Spleen (tissue), 11 donors: ENCODE measurements around the gene WSCD2. TPM values are rescaled to one million over a fixed set of nuclear protein-coding genes. Genes with fewer than 3 reads are reported as not detected.

ENCODE experiments used
- DNase-seq: peaks from one replicate; pipeline ENCODE4 v3.0.0-alpha.2; 2020
- H3K27ac ChIP-seq, 8 donors: fragments of 200-600 bp; sonication (generic) in 7 of 8; 1 replicate in 4 of 8; 2 replicates in 4 of 8; pipeline versions ENCODE4 v1.5.0 to v1.8.0; 2016 to 2021; ENCODE audit warnings: inconsistent platforms in 4 of 8, mild to moderate bottlenecking in 4 of 8, moderate library complexity in 1 of 8
- H3K27me3 ChIP-seq, 7 donors: fragments of 200-600 bp; sonication (generic) in 6 of 7; replicated peaks in 1 of 7; 1 replicate in 4 of 7; 2 replicates in 3 of 7; pipeline versions ENCODE4 v1.5.0 to v1.8.0; 2016 to 2021; ENCODE audit warnings: inconsistent platforms in 3 of 7, mild to moderate bottlenecking in 1 of 7
- H3K36me3 ChIP-seq, 6 donors: fragments of 200-600 bp; sonication (generic) in 5 of 6; 1 replicate in 4 of 6; 2 replicates in 2 of 6; pipeline versions ENCODE4 v1.5.0 to v1.8.0; 2016 to 2021; ENCODE audit warnings: inconsistent platforms in 2 of 6
- H3K4me1 ChIP-seq, 6 donors: fragments of 200-600 bp; sonication (generic) in 5 of 6; 1 replicate in 3 of 6; 2 replicates in 3 of 6; pipeline versions ENCODE4 v1.5.0 to v1.8.0; 2016 to 2021; ENCODE audit warnings: inconsistent platforms in 3 of 6
- H3K4me3 ChIP-seq, 8 donors: fragments of 200-600 bp; sonication (generic) in 7 of 8; 1 replicate in 4 of 8; 2 replicates in 4 of 8; pipeline versions ENCODE4 v1.5.0 to v1.8.0; 2016 to 2021; ENCODE audit warnings: inconsistent platforms in 4 of 8, mild to moderate bottlenecking in 4 of 8, moderate library complexity in 2 of 8
- H3K9me3 ChIP-seq, 8 donors: fragments of 200-600 bp; sonication (generic) in 7 of 8; 1 replicate in 4 of 8; 2 replicates in 4 of 8; pipeline versions ENCODE4 v1.5.0 to v1.8.0; 2016 to 2021; ENCODE audit warnings: inconsistent platforms in 4 of 8
- POLR2A ChIP-seq, 3 donors: fragments of 450-650 bp; IDR thresholded peaks; one replicate each; pipeline ENCODE4 v1.5.1; 2017; ENCODE audit warnings: antibody characterized with exemption in 3 of 3, mild to moderate bottlenecking in 1 of 3
- POLR2AphosphoS5 ChIP-seq, 3 donors: sonication (generic); formaldehyde crosslinking; IDR thresholded peaks; one replicate each; pipeline ENCODE4 v1.5.1; 2017; ENCODE audit warnings: antibody characterized with exemption in 3 of 3
- WGBS, 5 donors: extraction: QIAGEN DNeasy Blood & Tissue Kit in 3 of 5; methylation state at CpG; one replicate each; pipeline versions ENCODE4 v1.1.5 to v1.1.7; 2013 to 2018; 5-methylcytosine and 5-hydroxymethylcytosine counted together
- intact Hi-C: fragments of 100-400 bp; cut with DNase I; formaldehyde crosslinking; loops from one replicate; pipeline ENCODE4 v1.15.0; 2023; ENCODE audit warnings: low total_unique reads
- polyA plus RNA-seq, 3 donors: library from polyadenylated mRNA; stranded (reverse); fragments of 200-250 nt; gene quantifications; one replicate each; pipeline ENCODE4 v1.2.1, GENCODE V29; 2013
- total RNA-seq, 7 donors: library from RNA; depleted of rRNA in 3 of 7; stranded (reverse); fragments of >200 nt in 3 of 7; fragmentation: NEBNext Ultra II Directional in 4 of 7; extraction: Animal tissue kit (Norgen Biotek cat#: 25700) in 4 of 7; gene quantifications; one replicate each; pipeline versions ENCODE4 v1.1.0 to v1.2.1, GENCODE V29; 2016 to 2021
- TF ChIP-seq, protein P1 (sequence below), 11 experiments: fragments of 200-600 bp in 7 of 11; fragments of 450-650 bp in 4 of 11; sonication (generic) in 4 of 11; IDR thresholded peaks in 8 of 11; conservative IDR thresholded peaks in 3 of 11; 1 replicate in 7 of 11; 2 replicates in 4 of 11; pipeline versions ENCODE4 v1.4.0 to v1.8.0; 2016 to 2021; ENCODE audit warnings: antibody characterized with exemption in 11 of 11, inconsistent platforms in 4 of 11, mild to moderate bottlenecking in 1 of 11
- donor health status: healthy with polysubstance abuse.
- donor health status: DM: no; HTN: no; CAD: no; lungs with moderate emphysema.
- donor health status: DM: no; HTN: no; CAD: no.
- donor health status: Bipolar disorder and iron deficiency.
- donor health status: healthy.
- donor health status: DM: no; HTN: no; CAD: no.
- donor health status: DM: yes; HTN: yes; CAD: no.

Gene WSCD2
- total and polyA plus RNA-seq, 10 donors, result 0.09 to 0.60 (median 0.23) TPM; not detected in 1

DNA sequence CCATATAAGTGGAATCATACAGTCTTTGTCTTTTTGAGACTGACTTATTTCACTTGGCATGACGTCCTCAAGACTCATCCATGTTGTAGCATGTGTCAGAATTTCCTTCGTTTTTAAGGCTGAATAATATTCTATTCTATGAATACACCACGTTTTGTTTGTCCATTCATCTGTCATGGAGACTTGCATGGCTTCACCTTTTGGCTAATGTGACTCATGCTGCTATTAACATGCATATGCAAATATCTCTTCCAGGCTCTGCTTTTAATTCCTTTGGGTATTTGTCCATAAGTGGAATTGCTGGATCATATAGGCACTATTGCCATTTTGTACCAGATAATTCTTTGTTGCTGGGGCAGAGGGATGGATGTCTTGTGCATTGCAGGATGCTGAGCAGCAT lies 19.6 kb upstream of the WSCD2 start:
- H3K4me1 ChIP-seq, result no peaks in the 10 kb centered on the region
- DNase-seq, result no peak
- H3K27me3 ChIP-seq, result peaks cover 0 to 28% (median 0%) of the 10 kb centered on the region in 7 donors
- 55 to 70% (median 64%) methylated on average over 3 of the region's 3 CpGs for WGBS, 5 donors
- intact Hi-C loops, result no loop called here
- no peak overlapping the region for H3K4me3 ChIP-seq
- H3K27ac ChIP-seq, result no peak overlapping the region
- TF ChIP-seq POLR2AphosphoS5 (IDR thresholded peaks at IDR 0.05) (no peak), POLR2A (IDR thresholded peaks at IDR 0.05) (no peak)
- TF ChIP-seq, protein P1, sequence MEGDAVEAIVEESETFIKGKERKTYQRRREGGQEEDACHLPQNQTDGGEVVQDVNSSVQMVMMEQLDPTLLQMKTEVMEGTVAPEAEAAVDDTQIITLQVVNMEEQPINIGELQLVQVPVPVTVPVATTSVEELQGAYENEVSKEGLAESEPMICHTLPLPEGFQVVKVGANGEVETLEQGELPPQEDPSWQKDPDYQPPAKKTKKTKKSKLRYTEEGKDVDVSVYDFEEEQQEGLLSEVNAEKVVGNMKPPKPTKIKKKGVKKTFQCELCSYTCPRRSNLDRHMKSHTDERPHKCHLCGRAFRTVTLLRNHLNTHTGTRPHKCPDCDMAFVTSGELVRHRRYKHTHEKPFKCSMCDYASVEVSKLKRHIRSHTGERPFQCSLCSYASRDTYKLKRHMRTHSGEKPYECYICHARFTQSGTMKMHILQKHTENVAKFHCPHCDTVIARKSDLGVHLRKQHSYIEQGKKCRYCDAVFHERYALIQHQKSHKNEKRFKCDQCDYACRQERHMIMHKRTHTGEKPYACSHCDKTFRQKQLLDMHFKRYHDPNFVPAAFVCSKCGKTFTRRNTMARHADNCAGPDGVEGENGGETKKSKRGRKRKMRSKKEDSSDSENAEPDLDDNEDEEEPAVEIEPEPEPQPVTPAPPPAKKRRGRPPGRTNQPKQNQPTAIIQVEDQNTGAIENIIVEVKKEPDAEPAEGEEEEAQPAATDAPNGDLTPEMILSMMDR (IDR thresholded peaks at IDR 0.05 in 8 of 11, conservative IDR thresholded peaks at IDR 0.05 in 3 of 11), result no peak
- H3K36me3 ChIP-seq, result no peaks in the 10 kb centered on the region
- no peaks in the 10 kb centered on the region for H3K9me3 ChIP-seq

DNA sequence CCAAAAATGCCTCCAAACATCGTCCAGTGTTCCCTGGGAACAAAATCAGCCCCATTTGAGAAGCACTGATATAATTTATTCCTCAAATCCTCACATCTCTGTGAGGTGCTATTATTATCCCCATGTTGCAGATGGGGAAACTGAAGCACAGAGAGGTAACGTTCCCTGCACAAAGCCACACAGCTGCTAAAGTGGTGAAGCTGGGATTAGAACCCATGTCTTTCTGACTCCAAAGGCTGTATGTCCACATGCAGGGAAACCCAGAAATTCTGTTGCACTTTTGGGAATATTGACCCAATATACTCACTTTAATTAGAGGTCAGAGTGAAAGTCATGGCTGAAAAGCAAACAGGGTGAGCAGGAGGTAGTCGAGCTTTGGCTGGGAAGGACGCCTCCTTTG lies 19.1 kb upstream of the WSCD2 start:
- Histone ChIP-seq H3K4me1 (no peaks in the 10 kb centered on the region), H3K9me3 (no peaks in the 10 kb centered on the region), H3K4me3 (no peak overlapping the region), H3K36me3 (no peaks in the 10 kb centered on the region), H3K27me3 (peaks cover 0 to 28% (median 0%) of the 10 kb centered on the region in 7 donors), H3K27ac (no peak overlapping the region)
- intact Hi-C loops, result no loop called here
- TF ChIP-seq POLR2AphosphoS5 (IDR thresholded peaks at IDR 0.05), result no peak
- no peak for TF ChIP-seq POLR2A (IDR thresholded peaks at IDR 0.05)
- TF ChIP-seq, protein P1 (IDR thresholded peaks at IDR 0.05 in 8 of 11, conservative IDR thresholded peaks at IDR 0.05 in 3 of 11), result no peak
- DNase-seq, result no peak
- 45 to 56% (median 53%) methylated on average over 4 of the region's 4 CpGs for WGBS, 5 donors

DNA sequence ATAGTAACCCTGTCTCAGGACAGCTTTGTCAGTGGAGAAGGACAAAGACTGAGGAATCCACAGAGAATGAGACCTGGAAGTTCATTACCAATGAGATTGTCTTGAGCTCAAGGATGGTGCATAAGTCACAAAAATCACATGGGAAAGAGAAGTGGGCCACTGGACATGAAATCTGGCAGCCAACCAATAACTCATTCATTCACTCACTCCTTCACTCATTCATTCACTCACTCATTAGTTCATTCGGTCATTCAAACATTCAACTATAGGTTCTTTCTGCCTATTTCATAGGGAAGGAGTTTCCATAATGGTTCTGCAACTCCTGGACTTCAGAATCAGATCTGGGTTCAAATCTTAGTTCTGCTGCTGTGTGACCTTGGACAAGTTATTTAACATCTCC lies 18.2 kb upstream of the WSCD2 start:
- 85 to 97% (median 91%) methylated on average over 1 of the region's 1 CpG for WGBS, 5 donors

DNA sequence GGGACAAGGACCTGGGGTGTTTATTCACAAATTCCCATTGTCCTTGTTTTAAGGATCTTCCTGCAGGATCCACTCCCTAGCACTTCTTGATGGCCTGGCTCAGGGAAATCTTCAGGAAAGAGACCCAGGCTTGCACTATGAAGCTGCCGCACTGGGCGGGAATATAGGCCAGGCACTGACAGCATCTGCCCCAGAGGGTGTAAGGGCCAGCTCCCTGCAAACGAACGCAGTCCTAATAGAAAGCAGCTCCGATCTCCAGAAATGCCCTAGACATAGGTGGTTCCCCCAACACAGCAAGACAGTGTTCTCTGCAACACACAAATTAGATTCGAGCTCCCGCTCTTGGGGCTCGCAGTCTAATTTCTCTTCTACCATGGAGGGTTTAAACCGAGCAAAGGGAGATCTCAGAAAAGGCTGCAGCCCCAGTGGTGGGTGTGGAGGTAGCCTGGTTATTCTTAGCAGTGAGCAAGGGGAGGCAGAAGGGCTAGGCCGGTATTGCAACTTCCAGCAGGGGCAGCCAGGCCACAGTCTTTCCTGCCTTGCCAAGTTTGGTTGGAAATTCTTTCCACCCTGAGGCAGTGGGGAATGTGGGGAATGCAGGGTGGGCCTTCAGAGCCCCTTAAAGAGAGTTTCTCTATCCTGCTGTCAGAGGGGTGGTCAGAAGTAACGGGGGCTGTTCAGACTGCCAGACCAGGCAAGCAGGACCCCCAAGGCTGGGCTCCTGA lies 16.1 kb upstream of the WSCD2 start:
- H3K4me3 ChIP-seq, result no peak overlapping the region
- TF ChIP-seq, protein P1 (IDR thresholded peaks at IDR 0.05 in 8 of 11, conservative IDR thresholded peaks at IDR 0.05 in 3 of 11), result no peak
- no peak for TF ChIP-seq POLR2A (IDR thresholded peaks at IDR 0.05)
- TF ChIP-seq POLR2AphosphoS5 (IDR thresholded peaks at IDR 0.05), result no peak
- H3K27ac ChIP-seq, result no peak overlapping the region
- DNase-seq, result no peak
- H3K27me3 ChIP-seq, result peaks cover 0 to 23% (median 0%) of the 10 kb centered on the region in 7 donors
- intact Hi-C loops, result no loop called here
- no peaks in the 10 kb centered on the region for H3K36me3 ChIP-seq
- WGBS, 5 donors, result 66 to 80% (median 77%) methylated on average over 11 of the region's 11 CpGs
- peaks cover 0 to 4% (median 0%) of the 10 kb centered on the region in 6 donors for H3K4me1 ChIP-seq
- no peaks in the 10 kb centered on the region for H3K9me3 ChIP-seq

More for the DNA sequence above, 18.2 kb upstream of the WSCD2 start:
- TF ChIP-seq, protein P1 (IDR thresholded peaks at IDR 0.05 in 8 of 11, conservative IDR thresholded peaks at IDR 0.05 in 3 of 11), result no peak
- no peak for TF ChIP-seq POLR2A (IDR thresholded peaks at IDR 0.05)
- TF ChIP-seq POLR2AphosphoS5 (IDR thresholded peaks at IDR 0.05), result no peak
- H3K36me3 ChIP-seq, result no peaks in the 10 kb centered on the region
- no peak overlapping the region for H3K27ac ChIP-seq
- H3K9me3 ChIP-seq, result no peaks in the 10 kb centered on the region
- H3K4me1 ChIP-seq, result no peaks in the 10 kb centered on the region
- DNase-seq, result no peak
- no peak overlapping the region for H3K4me3 ChIP-seq
- intact Hi-C loops, result no loop called here
- H3K27me3 ChIP-seq, result peaks cover 0 to 31% (median 0%) of the 10 kb centered on the region in 7 donors
